ENCODE data around the gene NCKAP5. TPM values are rescaled to one million over a fixed set of nuclear protein-coding genes. Genes with fewer than 3 reads are reported as not detected.

NCKAP5 gene
- total and polyA plus RNA-seq, 10 donors = 0.39 to 6.0 (median 3.3) TPM

GRCh38 chr2:132969371-132969985, 598.8 kb downstream of the NCKAP5 start:
- TF ChIP-seq POLR2AphosphoS5 (IDR thresholded peaks at IDR 0.05) (no peak), POLR2A (IDR thresholded peaks at IDR 0.05) (no peak), CTCF (IDR thresholded peaks at IDR 0.05 in 8 of 11, conservative IDR thresholded peaks at IDR 0.05 in 3 of 11) (no peak)
- Histone ChIP-seq H3K4me3 (no peak overlapping the region), H3K27me3 (replicated peaks in 1 of 7) (no peaks in the 10 kb centered on the region), H3K9me3 (peaks cover 0 to 5% (median 0%) of the 10 kb centered on the region in 8 donors), H3K36me3 (no peaks in the 10 kb centered on the region), H3K4me1 (no peaks in the 10 kb centered on the region), H3K27ac (no peak overlapping the region)
- WGBS, 5 donors = 68 to 85% (median 75%) methylated on average over 4 of the region's 4 CpGs
- intact Hi-C loops (cut with DNase I; ENCODE audit: low total_unique reads) = no loop called here
- no peak for DNase-seq

GRCh38 chr2:132965460-132965859, 602.8 kb downstream of the NCKAP5 start:
- no peaks in the 10 kb centered on the region for H3K36me3 ChIP-seq
- H3K27ac ChIP-seq = no peak overlapping the region
- intact Hi-C loops (cut with DNase I; ENCODE audit: low total_unique reads) = no loop called here
- no peak for DNase-seq
- peaks cover 0 to 5% (median 0%) of the 10 kb centered on the region in 8 donors for H3K9me3 ChIP-seq
- H3K4me3 ChIP-seq = no peak overlapping the region
- no peaks in the 10 kb centered on the region for H3K27me3 ChIP-seq (replicated peaks in 1 of 7)
- TF ChIP-seq POLR2AphosphoS5 (IDR thresholded peaks at IDR 0.05) (no peak), CTCF (IDR thresholded peaks at IDR 0.05 in 8 of 11, conservative IDR thresholded peaks at IDR 0.05 in 3 of 11) (no peak), POLR2A (IDR thresholded peaks at IDR 0.05) (no peak)
- H3K4me1 ChIP-seq = no peaks in the 10 kb centered on the region

- DNase-seq = no peak
- Histone ChIP-seq H3K27ac (no peak overlapping the region), H3K9me3 (peaks cover 0 to 5% (median 0%) of the 10 kb centered on the region in 8 donors), H3K4me1 (no peaks in the 10 kb centered on the region), H3K36me3 (no peaks in the 10 kb centered on the region), H3K4me3 (no peak overlapping the region), H3K27me3 (replicated peaks in 1 of 7) (no peaks in the 10 kb centered on the region)
- intact Hi-C loops (cut with DNase I; ENCODE audit: low total_unique reads) = no loop called here
- 55 to 64% (median 58%) methylated on average over 2 of the region's 2 CpGs for WGBS, 5 donors
- no peak for TF ChIP-seq CTCF (IDR thresholded peaks at IDR 0.05 in 8 of 11, conservative IDR thresholded peaks at IDR 0.05 in 3 of 11)
- no peak for TF ChIP-seq POLR2AphosphoS5 (IDR thresholded peaks at IDR 0.05)
- TF ChIP-seq POLR2A (IDR thresholded peaks at IDR 0.05) = no peak
Measured at GRCh38 chr2:132963161-132963560, 605.1 kb downstream of the NCKAP5 start.

- TF ChIP-seq CTCF (IDR thresholded peaks at IDR 0.05 in 8 of 11, conservative IDR thresholded peaks at IDR 0.05 in 3 of 11) = no peak
- TF ChIP-seq POLR2A (IDR thresholded peaks at IDR 0.05) = no peak
- no peak for TF ChIP-seq POLR2AphosphoS5 (IDR thresholded peaks at IDR 0.05)
- no peaks in the 10 kb centered on the region for H3K9me3 ChIP-seq
- no peaks in the 10 kb centered on the region for H3K36me3 ChIP-seq
- whole genome bisulfite sequencing, 5 donors = 65 to 80% (median 73%) methylated on average over 2 of the region's 2 CpGs
- H3K27ac ChIP-seq = no peak overlapping the region
- intact Hi-C loops (cut with DNase I; ENCODE audit: low total_unique reads) = no loop called here
- no peak overlapping the region for H3K4me3 ChIP-seq
- no peak for DNase-seq
- no peaks in the 10 kb centered on the region for H3K4me1 ChIP-seq
- H3K27me3 ChIP-seq (replicated peaks in 1 of 7) = no peaks in the 10 kb centered on the region
Measured at GRCh38 chr2:132958887-132959286, 609.4 kb downstream of the NCKAP5 start.

All from spleen (tissue), 11 donors.